ENCODE data around the gene PLK3. TPM values are rescaled to one million over a fixed set of nuclear protein-coding genes. Genes with fewer than 3 reads are reported as not detected.

PLK3 gene
- total and polyA plus RNA-seq, 2 of the 4 experiments (the other 2 are of a cell fraction): 15.8 to 51.6 TPM

- intact Hi-C loops (cut with micrococcal nuclease): no loop called here
- Histone ChIP-seq H3K4me2 (ENCODE audit: low read depth, low read length) (no peak overlapping the region), H3K14ac (replicated peaks; ENCODE audit: low read depth, low read length) (no peak overlapping the region), H2BK120ac (ENCODE audit: low read depth, low read length) (no peak overlapping the region), H3K36me3 (ENCODE audit: control insufficient read depth, insufficient read depth, low read length) (peaks cover 36% of the 10 kb centered on the region), H4K20me1 (ENCODE audit: insufficient read depth, low read length) (no peaks in the 10 kb centered on the region), H4K91ac (ENCODE audit: insufficient read depth, low read depth, low read length) (no peak overlapping the region), H3K79me1 (ENCODE audit: low read depth in 1 of 2, low read length in 2 of 2) (peaks cover 4 to 17% of the 10 kb centered on the region in 2 experiments), H4K8ac (ENCODE audit: low read depth in 2 of 2, low read length in 2 of 2) (no peak overlapping the region), H3K9me3 (ENCODE audit: control insufficient read depth, insufficient read depth, low read length) (no peaks in the 10 kb centered on the region), H3K9ac (ENCODE audit: low read depth, low read length) (no peak overlapping the region), H2AK5ac (ENCODE audit: low read depth, low read length) (no peak overlapping the region), H3K4ac (ENCODE audit: low read depth, low read length) (no peak overlapping the region), H3K4me3 (ENCODE audit: insufficient read depth, low read depth, low read length) (no peak overlapping the region), H2AFZ (replicated peaks; ENCODE audit: low read length, poor library complexity) (no peak overlapping the region), H3K56ac (ENCODE audit: extremely low read depth, insufficient read depth, low read length) (no peak overlapping the region), H3K27me3 (ENCODE audit: control insufficient read depth, insufficient read depth, low read length) (no peaks in the 10 kb centered on the region), H2BK20ac (ENCODE audit: low read depth, low read length) (no peak overlapping the region), H4K5ac (ENCODE audit: low read depth, low read length) (no peak overlapping the region), H2AK9ac (replicated peaks; ENCODE audit: low read depth, low read length, poor library complexity) (no peak overlapping the region), H3K23ac (ENCODE audit: low read depth, low read length) (no peak overlapping the region), H3K27ac (ENCODE audit: insufficient read depth, low read length) (no peak overlapping the region), H2BK15ac (ENCODE audit: low read depth, low read length) (no peak overlapping the region), H2BK5ac (ENCODE audit: low read depth, low read length, poor library complexity, severe bottlenecking) (no peak overlapping the region), H3K9me1 (ENCODE audit: insufficient read depth, low read length) (no peaks in the 10 kb centered on the region; the same call in 1 of the 2 replicates), H3K4me1 (ENCODE audit: control insufficient read depth, insufficient read depth, low read length) (no peaks in the 10 kb centered on the region), H3K18ac (ENCODE audit: low read depth, low read length) (no peak overlapping the region)
- in situ Hi-C loops (cut with MboI; ENCODE audit: low sequenced_read_pairs): no loop called here
- ChIA-PET POLR2A (ENCODE audit: unreplicated experiment) (no interaction called here), CTCF (no interaction called here)
- ATAC-seq (ENCODE audit: low read depth): no peak
- no peak for DNase-seq
- dilution Hi-C loops (cut with HindIII; ENCODE audit: low sequenced_read_pairs, unreplicated experiment): no loop called here
- no peak for TF ChIP-seq RAD21 (IDR thresholded peaks at IDR 0.05; ENCODE audit: low read length)
- no peak for TF ChIP-seq CEBPB (IDR thresholded peaks at IDR 0.05; ENCODE audit: low read depth, low read length)
- no peak for TF ChIP-seq NFE2L2 (IDR thresholded peaks at IDR 0.05; ENCODE audit: low read depth, low read length)
- TF ChIP-seq USF2 (IDR thresholded peaks at IDR 0.05; ENCODE audit: low read depth, low read length): no peak
- no peak for TF ChIP-seq MXI1 (IDR thresholded peaks at IDR 0.05; ENCODE audit: borderline replicate concordance, low read depth, low read length)
- no peak for TF ChIP-seq RFX5 (IDR thresholded peaks at IDR 0.05; ENCODE audit: low read depth, low read length)
- no peak for TF ChIP-seq POLR2A (IDR thresholded peaks at IDR 0.05; ENCODE audit: low read depth, low read length)
- no peak for TF ChIP-seq CTCF (conservative IDR thresholded peaks at IDR 0.05; ENCODE audit: low read depth, low read length)
- no peak for TF ChIP-seq MAZ (IDR thresholded peaks at IDR 0.05; ENCODE audit: borderline replicate concordance, low read depth, low read length)
- TF ChIP-seq MAFK (IDR thresholded peaks at IDR 0.05; ENCODE audit: low read depth, low read length): no peak
- no peak for TF ChIP-seq BHLHE40 (IDR thresholded peaks at IDR 0.05; ENCODE audit: low read depth, low read length)
- TF ChIP-seq ELK1 (IDR thresholded peaks at IDR 0.05; ENCODE audit: borderline replicate concordance, low read depth, low read length): no peak
- TF ChIP-seq SMC3 (IDR thresholded peaks at IDR 0.05; ENCODE audit: low read depth, low read length): no peak
- no peak for TF ChIP-seq FOS (IDR thresholded peaks at IDR 0.05; ENCODE audit: low read depth, low read length)
- no peak for TF ChIP-seq CHD1 (IDR thresholded peaks at IDR 0.05; ENCODE audit: low read depth, low read length)
- no peak for TF ChIP-seq RCOR1 (IDR thresholded peaks at IDR 0.05; ENCODE audit: insufficient replicate concordance, low read length)
- 96% methylated on average over 7 of the region's 11 CpGs; no CpG with 5 or more reads in 1 of the 2 experiments for WGBS, 2 experiments (ENCODE audit: extremely low coverage in 2 of 2, insufficient read length in 1 of 2)
- BruUV-seq (replicated peaks): no TSS peak
These were observed 41.1 kb upstream of the PLK3 start for GRCh38 chr1:44759077-44759476.
